Thyroid gland (tissue), 4 donors: ENCODE data around the gene TJP1. TPM values are rescaled to one million over a fixed set of nuclear protein-coding genes. Genes with fewer than 3 reads are reported as not detected.

Source experiments
- DNase-seq, 2 donors: peaks; one replicate each; pipeline ENCODE4 v3.0.0-alpha.2; 2019
- H3K27ac ChIP-seq, 3 donors: fragments of 200-600 bp; sonication (generic); 1 replicate in 2 of 3; 2 replicates in 1 of 3; pipeline ENCODE4 v1.5.1; 2016 to 2019; ENCODE audit warnings: mild to moderate bottlenecking in 1 of 3, moderate library complexity in 1 of 3
- H3K27me3 ChIP-seq: fragments of 200-600 bp; sonication (generic); one replicate; pipeline ENCODE4 v1.5.1; 2019
- H3K36me3 ChIP-seq, 2 donors: fragments of 200-600 bp; sonication (generic); one replicate each; pipeline ENCODE4 v1.5.1; 2016 to 2019
- H3K4me1 ChIP-seq, 2 donors: fragments of 200-600 bp; sonication (generic); one replicate each; pipeline ENCODE4 v1.5.1; 2017 to 2019
- H3K4me3 ChIP-seq, 3 donors: fragments of 200-600 bp; sonication (generic); replicated peaks in 1 of 3; 1 replicate in 2 of 3; 2 replicates in 1 of 3; pipeline ENCODE4 v1.5.1; 2016; ENCODE audit warnings: mild to moderate bottlenecking in 1 of 3
- H3K9me3 ChIP-seq: fragments of 200-600 bp; sonication (generic); one replicate; pipeline ENCODE4 v1.5.1; 2017
- POLR2A ChIP-seq, 2 donors: fragments of 450-650 bp; IDR thresholded peaks; one replicate each; pipeline ENCODE4 v1.6.1; 2017; ENCODE audit warnings: antibody characterized with exemption in 2 of 2, mild to moderate bottlenecking in 2 of 2, moderate library complexity in 1 of 2
- WGBS, 2 donors: methylation state at CpG; one replicate each; pipeline ENCODE4 v1.1.5; 2017; 5-methylcytosine and 5-hydroxymethylcytosine counted together
- intact Hi-C: fragments of 100-400 bp; cut with DNase I; formaldehyde crosslinking; loops from one replicate; pipeline ENCODE4 v1.15.1; 2023
- total RNA-seq, 4 donors: library from RNA; depleted of rRNA; stranded (reverse); fragments of >200 nt; gene quantifications; one replicate each; pipeline ENCODE4 v1.2.3, GENCODE V29; 2016
- TF ChIP-seq, protein P1 (sequence below), 6 experiments: fragments of 200-600 bp in 3 of 6; fragments of 450-650 bp in 3 of 6; sonication (generic) in 3 of 6; IDR thresholded peaks; one replicate each; pipeline ENCODE4 v1.5.1; 2016 to 2019; ENCODE audit warnings: antibody characterized with exemption in 6 of 6, mild to moderate bottlenecking in 2 of 6, inconsistent platforms in 1 of 6, moderate library complexity in 1 of 6

Gene TJP1
- total RNA-seq, 4 donors from 2014 or later = 107 to 166 (median 126) TPM

DNA sequence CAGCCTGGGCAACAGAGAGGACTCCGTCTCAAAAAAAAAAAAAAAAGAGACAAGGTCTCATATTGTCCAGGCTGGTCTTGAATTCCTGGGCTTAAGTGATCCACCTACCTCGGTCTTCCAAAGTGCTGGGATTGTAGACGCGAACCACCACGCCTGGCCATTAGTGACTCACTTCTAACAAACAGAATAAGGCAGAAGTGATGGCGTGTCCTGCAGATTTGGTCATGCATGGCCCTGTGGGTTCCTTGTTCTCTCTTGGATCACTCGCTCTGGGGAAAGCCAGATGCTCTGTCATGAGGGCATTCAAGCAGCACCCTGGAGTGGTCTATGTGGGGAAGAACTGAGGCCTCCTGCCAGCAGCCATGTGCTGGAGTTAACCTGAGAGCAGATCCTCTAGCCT, 27.4 kb upstream of the TJP1 start:
- 96 to 97% methylated on average over 7 of the region's 7 CpGs for WGBS, 2 donors
- Histone ChIP-seq H3K36me3 (no peaks in the 10 kb centered on the region), H3K4me1 (no peaks in the 10 kb centered on the region), H3K4me3 (no peak overlapping the region), H3K9me3 (no peaks in the 10 kb centered on the region), H3K27ac (no peak overlapping the region), H3K27me3 (no peaks in the 10 kb centered on the region)
- no peak for TF ChIP-seq POLR2A (IDR thresholded peaks at IDR 0.05)
- TF ChIP-seq, protein P1, sequence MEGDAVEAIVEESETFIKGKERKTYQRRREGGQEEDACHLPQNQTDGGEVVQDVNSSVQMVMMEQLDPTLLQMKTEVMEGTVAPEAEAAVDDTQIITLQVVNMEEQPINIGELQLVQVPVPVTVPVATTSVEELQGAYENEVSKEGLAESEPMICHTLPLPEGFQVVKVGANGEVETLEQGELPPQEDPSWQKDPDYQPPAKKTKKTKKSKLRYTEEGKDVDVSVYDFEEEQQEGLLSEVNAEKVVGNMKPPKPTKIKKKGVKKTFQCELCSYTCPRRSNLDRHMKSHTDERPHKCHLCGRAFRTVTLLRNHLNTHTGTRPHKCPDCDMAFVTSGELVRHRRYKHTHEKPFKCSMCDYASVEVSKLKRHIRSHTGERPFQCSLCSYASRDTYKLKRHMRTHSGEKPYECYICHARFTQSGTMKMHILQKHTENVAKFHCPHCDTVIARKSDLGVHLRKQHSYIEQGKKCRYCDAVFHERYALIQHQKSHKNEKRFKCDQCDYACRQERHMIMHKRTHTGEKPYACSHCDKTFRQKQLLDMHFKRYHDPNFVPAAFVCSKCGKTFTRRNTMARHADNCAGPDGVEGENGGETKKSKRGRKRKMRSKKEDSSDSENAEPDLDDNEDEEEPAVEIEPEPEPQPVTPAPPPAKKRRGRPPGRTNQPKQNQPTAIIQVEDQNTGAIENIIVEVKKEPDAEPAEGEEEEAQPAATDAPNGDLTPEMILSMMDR (IDR thresholded peaks at IDR 0.05) = no peak
- intact Hi-C loops = no loop called here
- DNase-seq = no peak

DNA sequence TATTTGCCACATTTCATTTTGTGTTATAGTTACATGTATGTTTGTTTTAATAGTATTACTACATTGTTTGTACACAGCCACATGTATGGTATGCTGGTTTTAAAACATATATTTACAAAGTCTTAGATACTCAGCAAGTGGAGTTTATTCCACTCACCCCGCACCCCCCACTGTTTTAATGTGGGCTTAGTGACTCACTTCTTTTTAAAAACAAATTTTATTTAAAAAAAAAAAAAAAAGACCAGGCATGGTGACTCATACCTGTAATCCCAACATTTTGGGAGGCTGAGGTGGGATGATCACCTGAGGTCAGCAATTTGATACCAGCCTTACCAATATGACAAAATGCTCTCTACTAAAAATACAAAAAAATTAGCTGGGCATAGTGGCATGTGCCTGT, 26.9 kb upstream of the TJP1 start:
- Histone ChIP-seq H3K4me3 (no peak overlapping the region), H3K27me3 (no peaks in the 10 kb centered on the region), H3K27ac (no peak overlapping the region), H3K4me1 (no peaks in the 10 kb centered on the region), H3K36me3 (no peaks in the 10 kb centered on the region), H3K9me3 (no peaks in the 10 kb centered on the region)
- intact Hi-C loops = no loop called here
- no peak for DNase-seq
- no peak for TF ChIP-seq POLR2A (IDR thresholded peaks at IDR 0.05)
- TF ChIP-seq, protein P1 (IDR thresholded peaks at IDR 0.05) = no peak
- WGBS, 2 donors = 91 to 93% methylated on average over 1 of the region's 1 CpG

DNA sequence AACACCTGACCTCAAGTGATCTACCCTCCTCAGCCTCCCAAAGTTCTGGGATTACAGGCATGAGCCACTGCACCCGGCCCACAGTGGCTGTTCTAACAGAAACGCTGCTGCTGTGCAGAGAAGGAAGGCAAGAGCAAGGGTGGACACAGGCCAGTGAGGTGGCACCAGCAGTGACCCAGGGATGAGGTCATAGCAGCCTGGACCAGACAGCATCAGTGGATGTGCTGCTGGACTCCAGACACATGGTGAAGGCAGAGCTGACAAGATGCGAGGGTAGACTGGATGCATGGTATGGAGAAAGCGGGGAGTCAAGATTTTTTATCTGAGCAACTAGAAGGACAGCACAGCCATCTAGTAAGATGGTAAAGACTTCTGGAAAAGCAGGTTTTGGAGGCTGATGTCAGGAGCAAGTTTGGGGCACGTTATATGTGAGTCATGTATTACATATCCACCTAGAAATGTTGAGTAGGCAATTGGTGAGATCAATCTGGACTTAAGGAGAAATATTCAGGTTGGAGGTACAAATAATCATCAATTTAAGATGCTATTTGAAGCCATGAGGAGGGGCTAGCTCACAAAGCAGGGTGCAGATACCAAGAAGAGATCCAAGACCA, 22.1 kb upstream of the TJP1 start:
- Histone ChIP-seq H3K4me1 (peaks cover 0 to 5% of the 10 kb centered on the region in 2 donors), H3K27me3 (no peaks in the 10 kb centered on the region), H3K36me3 (no peaks in the 10 kb centered on the region), H3K9me3 (no peaks in the 10 kb centered on the region), H3K27ac (no peak overlapping the region), H3K4me3 (no peak overlapping the region)
- WGBS, 2 donors = 85 to 98% methylated on average over 5 of the region's 5 CpGs
- no peak for DNase-seq
- TF ChIP-seq, protein P1 (IDR thresholded peaks at IDR 0.05) = no peak
- TF ChIP-seq POLR2A (IDR thresholded peaks at IDR 0.05) = no peak
- intact Hi-C loops = no loop called here

DNA sequence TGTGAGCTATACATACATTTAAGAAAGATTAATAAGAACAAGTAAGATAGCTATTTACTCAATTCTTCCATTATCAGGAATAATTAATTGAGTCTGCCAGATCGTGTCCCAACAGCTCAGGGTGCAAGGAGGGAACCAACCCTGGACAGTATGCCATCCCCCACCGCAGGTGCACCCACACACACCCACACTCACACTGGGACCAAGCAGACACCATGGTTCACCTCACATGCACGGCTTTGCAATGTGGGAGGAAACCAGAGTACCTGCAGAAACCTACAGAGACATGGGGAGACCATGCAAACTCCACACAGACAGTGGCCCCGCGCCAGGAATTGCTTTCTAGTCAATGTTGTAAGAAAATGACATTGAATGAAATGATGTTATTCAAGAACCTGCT, 20.0 kb upstream of the TJP1 start:
- TF ChIP-seq, protein P1 (IDR thresholded peaks at IDR 0.05) = no peak
- no peak for TF ChIP-seq POLR2A (IDR thresholded peaks at IDR 0.05)
- Histone ChIP-seq H3K27me3 (no peaks in the 10 kb centered on the region), H3K36me3 (no peaks in the 10 kb centered on the region), H3K27ac (no peak overlapping the region), H3K4me3 (no peak overlapping the region), H3K4me1 (peaks cover 0 to 5% of the 10 kb centered on the region in 2 donors), H3K9me3 (no peaks in the 10 kb centered on the region)
- intact Hi-C loops = no loop called here
- WGBS, 2 donors = 91 to 94% methylated on average over 5 of the region's 5 CpGs
- no peak for DNase-seq

DNA sequence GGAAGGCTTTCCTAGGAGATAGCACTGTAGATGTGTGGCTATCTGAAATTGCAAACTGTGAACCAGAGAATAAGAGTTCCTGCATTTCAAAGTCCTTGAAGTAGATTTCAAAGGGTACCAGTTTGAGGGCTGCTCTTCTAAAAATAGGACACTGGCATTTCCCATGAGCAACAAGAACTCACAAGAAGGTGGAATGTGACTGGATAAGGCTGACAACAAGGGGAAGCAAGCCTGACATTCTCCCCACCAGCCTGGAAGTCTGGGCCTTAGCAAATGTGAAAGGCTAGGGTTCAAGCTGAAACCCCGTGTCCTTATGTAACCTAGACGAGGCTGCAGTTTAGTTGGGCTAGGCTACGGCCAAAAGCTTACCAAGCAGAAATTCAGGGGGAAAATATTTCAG, 18.7 kb upstream of the TJP1 start:
- Histone ChIP-seq H3K4me3 (no peak overlapping the region), H3K36me3 (no peaks in the 10 kb centered on the region), H3K27ac (no peak overlapping the region), H3K9me3 (no peaks in the 10 kb centered on the region), H3K4me1 (peaks cover 0 to 5% of the 10 kb centered on the region in 2 donors), H3K27me3 (no peaks in the 10 kb centered on the region)
- 69 to 86% methylated on average over 3 of the region's 3 CpGs for WGBS, 2 donors
- TF ChIP-seq, protein P1 (IDR thresholded peaks at IDR 0.05) = no peak
- no peak for TF ChIP-seq POLR2A (IDR thresholded peaks at IDR 0.05)
- intact Hi-C loops = no loop called here
- DNase-seq = no peak
